AG04450 (cell line): Measurements from ENCODE around the gene KCNMA1. TPM values are rescaled to one million over a fixed set of nuclear protein-coding genes. Genes with fewer than 3 reads are reported as not detected.

Experiments
- CTCF ChIA-PET: fragments of 300-600, 350-600 bp; formaldehyde crosslinking; extraction: SDS; loops from one replicate; lab custom pipeline; 2022; ENCODE audit warnings: antibody characterized with exemption, inconsistent platforms; lab: Charles Lee
- POLR2A ChIA-PET: fragments of 350-600 bp; formaldehyde crosslinking; extraction: SDS; loops from one replicate; lab custom pipeline; 2021; ENCODE audit warnings: antibody characterized with exemption, inconsistent platforms; lab: Yijun Ruan, JAX
- DNase-seq: peaks from one replicate; pipeline ENCODE4 v3.0.0-alpha.2; 2011; ENCODE audit warnings: low read depth, low spot score
- H3K27ac ChIP-seq: one replicate; pipeline ENCODE4 v1.5.1; 2012; ENCODE audit warnings: low read depth, low read length, control low read depth
- H3K27me3 ChIP-seq: one replicate; pipeline ENCODE4 v1.6.0; 2012; ENCODE audit warnings: low read length; ENCODE audit not compliant: control insufficient read depth, insufficient read depth
- H3K4me3 ChIP-seq: 2 replicates; pipeline ENCODE4 v1.5.1; 2011; ENCODE audit warnings: mild to moderate bottlenecking, low read depth, low read length, control low read depth
- H3K9me3 ChIP-seq: 2 replicates; pipeline ENCODE4 v1.5.1; 2012; ENCODE audit warnings: low read length; ENCODE audit not compliant: control insufficient read depth, insufficient read depth
- CTCF ChIP-seq: IDR thresholded peaks from 2 replicates; pipeline ENCODE4 v1.5.1; 2011; ENCODE audit warnings: low read depth, low read length, control low read depth, inconsistent platforms
- polyA plus RNA-seq: library from polyadenylated mRNA; depleted of rRNA; stranded (reverse); fragments of >200 nt; gene quantifications from 2 replicates; pipeline ENCODE4 v1.2.3, GENCODE V29; 2011

Gene KCNMA1
- polyA plus RNA-seq, 1 experiment = 58.8 TPM

DNA sequence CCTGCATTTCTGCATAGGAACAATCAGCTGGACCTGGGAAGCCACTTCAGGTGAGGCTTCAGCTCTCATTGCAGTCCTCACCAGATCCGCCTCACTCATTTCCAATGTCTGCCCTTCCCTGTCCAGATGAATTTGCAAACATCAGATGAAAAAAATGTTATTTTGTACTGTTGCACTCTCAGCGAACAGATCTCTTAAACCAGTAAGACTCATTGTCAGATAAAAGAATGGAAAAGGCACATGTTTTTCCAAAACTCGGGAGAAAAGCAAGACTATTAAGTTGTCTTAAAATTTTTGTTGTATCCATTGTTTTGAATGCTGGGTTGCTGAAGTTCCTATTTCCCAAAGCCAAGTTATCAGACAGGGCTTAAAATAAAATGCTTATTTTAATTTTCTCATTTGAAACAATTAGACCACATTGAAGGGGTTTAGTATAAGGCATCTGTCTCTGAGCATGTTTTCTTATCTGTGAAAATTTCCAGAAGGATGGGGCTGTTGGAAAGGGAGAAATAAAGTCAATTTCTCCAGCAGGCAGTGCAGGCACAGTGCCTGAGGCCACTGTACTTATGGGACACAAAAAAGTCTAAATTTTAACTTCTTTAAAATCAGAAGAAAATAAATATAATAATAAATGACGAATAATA lies 396.8 kb downstream of the KCNMA1 start:
- ChIA-PET POLR2A (no interaction called here), CTCF (interaction anchor here (0.9 to 1.9 kb wide), 3 partner anchors 67 to 470 kb away, joined by 3 to 7 read pairs (median 6); no protein-coding TSS in a partner anchor)
- no peak for TF ChIP-seq CTCF

GRCh38 chr10:77240041-77240652 lies 397.5 kb downstream of the KCNMA1 start:
- Histone ChIP-seq H3K4me3 (no peak overlapping the region), H3K9me3 (no peaks in the 10 kb centered on the region), H3K27me3 (no peaks in the 10 kb centered on the region), H3K27ac (no peak overlapping the region)
- TF ChIP-seq CTCF = no peak
- CTCF ChIA-PET = interaction anchor here (0.7 to 1.9 kb wide), 4 partner anchors 66 to 471 kb away, joined by 3 to 7 read pairs (median 4); no protein-coding TSS in a partner anchor
- DNase-seq = no peak
- POLR2A ChIA-PET = no interaction called here

More for the DNA sequence above, 396.8 kb downstream of the KCNMA1 start:
- Histone ChIP-seq H3K27ac (no peak overlapping the region), H3K9me3 (no peaks in the 10 kb centered on the region), H3K4me3 (no peak overlapping the region), H3K27me3 (no peaks in the 10 kb centered on the region)
- no peak for DNase-seq

DNA sequence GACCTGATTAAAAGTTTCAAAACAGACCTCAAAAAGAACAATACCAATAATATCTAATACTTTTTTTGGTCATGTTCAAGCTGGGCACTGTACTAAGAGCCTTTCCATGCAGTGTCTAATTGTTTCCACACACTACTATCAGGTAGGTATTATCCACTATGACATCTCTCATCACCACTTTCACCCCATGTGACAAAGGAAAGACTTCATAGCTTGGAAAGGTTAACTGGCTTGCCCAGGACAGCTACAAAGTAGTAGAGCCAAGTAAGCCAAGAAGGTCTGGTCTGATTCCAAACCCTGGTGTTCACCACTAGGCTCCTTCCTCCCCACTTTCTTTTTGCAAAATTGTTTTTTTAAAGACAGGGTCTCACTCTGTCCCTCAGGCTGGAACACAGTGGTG lies 400.5 kb downstream of the KCNMA1 start:
- no peak for DNase-seq
- ChIA-PET CTCF (interaction anchor here (0.6 to 1.4 kb wide), 3 partner anchors 11 to 71 kb away, joined by 3 to 5 read pairs (median 3); no protein-coding TSS in a partner anchor), POLR2A (no interaction called here)
- no peak overlapping the region for H3K4me3 ChIP-seq
- TF ChIP-seq CTCF = no peak
- H3K27ac ChIP-seq = no peak overlapping the region
- H3K27me3 ChIP-seq = no peaks in the 10 kb centered on the region
- no peaks in the 10 kb centered on the region for H3K9me3 ChIP-seq

DNA sequence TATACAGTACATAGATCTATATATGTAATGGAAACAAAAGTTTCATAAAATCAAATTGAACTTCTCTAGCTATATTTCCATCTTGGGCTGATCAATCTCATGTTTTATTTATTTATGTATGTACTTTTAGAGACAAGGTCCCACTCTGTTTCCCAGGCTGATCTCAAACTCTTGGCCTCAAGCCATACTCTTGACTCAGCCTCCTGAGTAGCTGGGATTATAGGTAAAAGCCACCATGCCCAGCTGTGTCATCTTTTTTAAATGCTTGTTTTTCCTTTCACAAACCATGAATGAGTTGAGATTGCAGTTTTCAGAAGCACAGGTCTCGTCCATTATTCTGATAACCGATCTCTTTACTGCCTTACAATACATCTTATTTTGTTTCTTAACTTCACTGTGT lies 400.9 kb downstream of the KCNMA1 start:
- CTCF ChIA-PET = interaction anchor here (1.4 kb wide), 1 partner anchor 71 kb away, joined by 5 read pairs; no protein-coding TSS in a partner anchor
- Histone ChIP-seq H3K4me3 (no peak overlapping the region), H3K27ac (no peak overlapping the region), H3K27me3 (no peaks in the 10 kb centered on the region), H3K9me3 (no peaks in the 10 kb centered on the region)
- POLR2A ChIA-PET = no interaction called here
- DNase-seq = no peak
- TF ChIP-seq CTCF = no peak

DNA sequence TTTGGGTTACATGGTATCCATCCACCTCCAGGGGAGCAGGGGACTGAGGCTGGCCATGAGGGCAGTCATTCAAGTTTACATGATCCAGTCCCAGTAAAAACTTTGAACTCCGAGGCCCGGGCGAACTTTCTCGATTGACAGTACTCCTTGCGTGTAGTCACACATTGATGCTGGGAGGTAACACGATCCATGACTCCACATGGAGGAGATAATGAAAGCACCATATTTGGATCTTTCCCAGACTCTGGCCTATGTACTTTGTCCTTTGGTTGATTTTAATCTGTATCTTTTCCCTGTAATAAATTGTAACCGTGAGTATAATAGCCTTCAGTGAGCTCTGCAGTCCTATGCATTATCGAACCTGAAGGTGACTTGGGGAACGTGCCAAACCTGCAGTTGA lies 401.6 kb downstream of the KCNMA1 start:
- Histone ChIP-seq H3K27me3 (no peaks in the 10 kb centered on the region), H3K27ac (no peak overlapping the region), H3K9me3 (no peaks in the 10 kb centered on the region), H3K4me3 (no peak overlapping the region)
- POLR2A ChIA-PET = no interaction called here
- DNase-seq = no peak
- no peak for TF ChIP-seq CTCF
- CTCF ChIA-PET = interaction anchor here (1.4 kb wide), 1 partner anchor 70 kb away, joined by 5 read pairs; no protein-coding TSS in a partner anchor
